Activated T-helper 9 cell treated with anti-CD3 and anti-CD28 coated beads, Interleukin-2, amount 50 U/mL, for 16 hours (primary cell): ENCODE data around the gene SH3BP5L.

Experiments used
- DNase-seq: peaks from one replicate; pipeline ENCODE4 v3.0.0-alpha.2; 2020; ENCODE audit warnings: low read depth

Gene SH3BP5L

GRCh38 chr1:248825909-248826760, at the start of gene SH3BP5L:
Gene SH3BP5L (minus strand): TSS chr1:248825915. CDS start chr1:248824935, 980 bp downstream.
- peak; percentile 82 for DNase-seq

GRCh38 chr1:248873993-248874533, 48.3 kb upstream of the SH3BP5L start:
- DNase-seq: peak; percentile 77

GRCh38 chr1:248873409-248873992, 47.8 kb upstream of the SH3BP5L start:
- DNase-seq: peak; percentile 88

GRCh38 chr1:248872752-248873408, 47.2 kb upstream of the SH3BP5L start:
- peak; percentile 26 for DNase-seq

GRCh38 chr1:248871837-248872401, 46.2 kb upstream of the SH3BP5L start:
- no peak for DNase-seq

- DNase-seq: peak; percentile 61
Observed at GRCh38 chr1:248862998-248863881, 37.5 kb upstream of the SH3BP5L start.

- no peak for DNase-seq
Observed at GRCh38 chr1:248862695-248862997, 36.9 kb upstream of the SH3BP5L start.

- DNase-seq: no peak
Observed at GRCh38 chr1:248861616-248862015, 35.9 kb upstream of the SH3BP5L start.

- no peak for DNase-seq
Observed at GRCh38 chr1:248860007-248860406, 34.3 kb upstream of the SH3BP5L start.

GRCh38 chr1:248858891-248859889, 33.5 kb upstream of the SH3BP5L start, which contains the start of gene ZNF692:
Gene ZNF692 (minus strand): TSS chr1:248859085. CDS start chr1:248858309, 776 bp downstream.
- DNase-seq: peak; percentile 97

GRCh38 chr1:248858096-248858890, 32.6 kb upstream of the SH3BP5L start:
- DNase-seq: peak; percentile 24

- no peak for DNase-seq
Observed at GRCh38 chr1:248857749-248858095, 32.0 kb upstream of the SH3BP5L start.

GRCh38 chr1:248857201-248857600, 31.5 kb upstream of the SH3BP5L start:
- no peak for DNase-seq

GRCh38 chr1:248856176-248856575, 30.5 kb upstream of the SH3BP5L start:
- no peak for DNase-seq

- no peak for DNase-seq
Observed at GRCh38 chr1:248855580-248855979, 29.9 kb upstream of the SH3BP5L start.

- DNase-seq: no peak
Observed at GRCh38 chr1:248853663-248854375, 28.1 kb upstream of the SH3BP5L start.

- DNase-seq: no peak
Observed at GRCh38 chr1:248852481-248853405, 27.0 kb upstream of the SH3BP5L start.

- DNase-seq: no peak
Observed at GRCh38 chr1:248851390-248851789, 25.7 kb upstream of the SH3BP5L start.
